ENCODE results near the gene GORASP2. TPM values are rescaled to one million over a fixed set of nuclear protein-coding genes. Genes with fewer than 3 reads are reported as not detected.

The GORASP2 gene
- total RNA-seq, 1 experiment from 2014 or later = 102 TPM

GRCh38 chr2:170967553-170967952 is 38.5 kb downstream of the GORASP2 start:
- ChIA-PET POLR2A (no interaction called here), CTCF (interaction anchor here (1.6 kb wide), 1 partner anchor 39 kb away, joined by 7 read pairs; the partner anchor contains the start of gene GORASP2)
- no peaks in the 10 kb centered on the region; the same call in 1 of the 2 replicates for H3K27me3 Mint-ChIP-seq (ENCODE audit: low read depth)
- no peak for DNase-seq (ENCODE audit: low spot score)
- no peaks in the 10 kb centered on the region for H3K9me3 Mint-ChIP-seq
- no peak overlapping the region for H3K4me3 Mint-ChIP-seq
- TF ChIP-seq ZNF263 (CRISPR knock-in tag; IDR thresholded peaks at IDR 0.05; ENCODE audit: low read depth) (no peak), ZNF532 (CRISPR knock-in tag; IDR thresholded peaks at IDR 0.05; ENCODE audit: borderline replicate concordance) (no peak), ELF4 (CRISPR knock-in tag; IDR thresholded peaks at IDR 0.05; ENCODE audit: low read depth) (no peak)
- H3K36me3 Mint-ChIP-seq = peaks cover 43% of the 10 kb centered on the region
- no peak for ATAC-seq
- H3K27ac Mint-ChIP-seq = 0 out of 2 replicates have a peak overlapping the region, but pooled peaks have one; percentile 67
- H3K4me1 Mint-ChIP-seq = peaks cover 24% of the 10 kb centered on the region

GRCh38 chr2:170968205-170969003 is 39.4 kb downstream of the GORASP2 start:
- H3K36me3 Mint-ChIP-seq = peaks cover 37% of the 10 kb centered on the region
- peaks cover 4% of the 10 kb centered on the region; the same call in 1 of the 2 replicates for H3K27me3 Mint-ChIP-seq (ENCODE audit: low read depth)
- POLR2A ChIA-PET = no interaction called here
- DNase-seq (ENCODE audit: low spot score) (no peak), ATAC-seq (no peak)
- H3K27ac Mint-ChIP-seq = peak overlapping the region; percentile 67
- H3K4me3 Mint-ChIP-seq = no peak overlapping the region
- CTCF ChIA-PET = interaction anchor here (1.2 to 1.6 kb wide), 2 partner anchors 40 to 575 kb away, joined by 3 to 7 read pairs; partner anchors contain the start of gene GORASP2
- TF ChIP-seq PRRX2 (CRISPR knock-in tag; IDR thresholded peaks at IDR 0.05) = no peak
- TF ChIP-seq EMX1 (CRISPR knock-in tag; IDR thresholded peaks at IDR 0.05) = 0 out of 2 replicates have a peak, but pooled peaks have one; percentile 17
- no peak for TF ChIP-seq CDX4 (CRISPR knock-in tag; IDR thresholded peaks at IDR 0.05; ENCODE audit: borderline replicate concordance)
- 0 out of 2 replicates have a peak, but pooled peaks have one; percentile 51 for TF ChIP-seq OVOL2 (CRISPR knock-in tag; IDR thresholded peaks at IDR 0.05; ENCODE audit: borderline replicate concordance)
- no peaks in the 10 kb centered on the region for H3K9me3 Mint-ChIP-seq
- H3K4me1 Mint-ChIP-seq = peaks cover 30% of the 10 kb centered on the region

- H3K36me3 Mint-ChIP-seq = peaks cover 34% of the 10 kb centered on the region
- H3K4me1 Mint-ChIP-seq = peaks cover 30% of the 10 kb centered on the region
- ChIA-PET POLR2A (no interaction called here), CTCF (interaction anchor here (1.2 to 1.6 kb wide), 2 partner anchors 40 to 574 kb away, joined by 3 to 7 read pairs; partner anchors contain the start of gene GORASP2)
- H3K4me3 Mint-ChIP-seq = no peak overlapping the region
- H3K27ac Mint-ChIP-seq = peak overlapping the region; percentile 67
- no peaks in the 10 kb centered on the region for H3K9me3 Mint-ChIP-seq
- DNase-seq (ENCODE audit: low spot score) (no peak), ATAC-seq (no peak)
- peaks cover 4% of the 10 kb centered on the region; the same call in 1 of the 2 replicates for H3K27me3 Mint-ChIP-seq (ENCODE audit: low read depth)
- no peak for TF ChIP-seq PREB (CRISPR knock-in tag; IDR thresholded peaks at IDR 0.05; ENCODE audit: borderline replicate concordance)
- TF ChIP-seq ZNF232 (CRISPR knock-in tag; IDR thresholded peaks at IDR 0.05) = no peak
- no peak for TF ChIP-seq ELF4 (CRISPR knock-in tag; IDR thresholded peaks at IDR 0.05; ENCODE audit: low read depth)
- TF ChIP-seq ATF6 (CRISPR knock-in tag; IDR thresholded peaks at IDR 0.05) = no peak
- no peak for TF ChIP-seq CREB1 (CRISPR knock-in tag; IDR thresholded peaks at IDR 0.05)
- TF ChIP-seq E2F1 (CRISPR knock-in tag; IDR thresholded peaks at IDR 0.05) = no peak
- TF ChIP-seq AR (CRISPR knock-in tag; IDR thresholded peaks at IDR 0.05) = no peak
- TF ChIP-seq ZNF416 (CRISPR knock-in tag; IDR thresholded peaks at IDR 0.05) = no peak
- no peak for TF ChIP-seq OVOL2 (CRISPR knock-in tag; IDR thresholded peaks at IDR 0.05; ENCODE audit: borderline replicate concordance)
- TF ChIP-seq ETV6 (CRISPR knock-in tag; IDR thresholded peaks at IDR 0.05) = no peak
- no peak for TF ChIP-seq NR2C2 (CRISPR knock-in tag; IDR thresholded peaks at IDR 0.05)
These were observed 40.0 kb downstream of the GORASP2 start for GRCh38 chr2:170969030-170969429.

Measured in WTC11 (cell line).